OCI-LY3 (cell line): Measurements from ENCODE around the gene MYH16.

Experiments used
- H2AFZ ChIP-seq: fragments of 200-600, 300-600 bp; shearing (Covaris generic); 2 replicates; pipeline ENCODE4 v1.6.0; 2014; ENCODE audit warnings: antibody characterized with exemption, low read depth, low read length
- H3K27ac ChIP-seq: fragments of 200-600, 300-600 bp; sonication (generic); 2 replicates; pipeline ENCODE4 v1.5.1; 2014; ENCODE audit warnings: mild to moderate bottlenecking, low read length, moderate library complexity, mixed read lengths
- H3K27me3 ChIP-seq: fragments of 200-600, 300-600 bp; sonication (generic); 2 replicates; pipeline ENCODE4 v1.6.1; 2014; ENCODE audit warnings: low read depth, low read length, mixed read lengths
- H3K36me3 ChIP-seq: fragments of 200-600, 300-600 bp; sonication (generic); replicated peaks from 2 replicates; pipeline ENCODE3; 2014; ENCODE audit warnings: low read depth, low read length, mixed read lengths
- H3K4me1 ChIP-seq: fragments of 300-600, 200-600 bp; sonication (generic); 2 replicates; pipeline ENCODE4 v1.6.1; 2014; ENCODE audit warnings: low read length, mixed read lengths
- H3K4me2 ChIP-seq: fragments of 200-600, 300-600 bp; sonication (generic); 2 replicates; pipeline ENCODE4 v1.6.1; 2014; ENCODE audit warnings: low read length, mixed read lengths
- H3K4me3 ChIP-seq: fragments of 300-600, 200-600 bp; sonication (generic); 2 replicates; pipeline ENCODE4 v1.5.1; 2014; ENCODE audit warnings: antibody characterized with exemption, mild to moderate bottlenecking, low read length, moderate library complexity
- H3K79me2 ChIP-seq: fragments of 300-600, 200-600 bp; shearing (Covaris generic); 2 replicates; pipeline ENCODE4 v1.6.1; 2014; ENCODE audit warnings: mild to moderate bottlenecking, low read length, mixed read lengths
- H3K9ac ChIP-seq: fragments of 300-600, 200-600 bp; shearing (Covaris generic); 2 replicates; pipeline ENCODE4 v1.6.0; 2014; ENCODE audit warnings: mild to moderate bottlenecking, low read length, moderate library complexity
- H3K9me3 ChIP-seq: fragments of 200-600, 300-600 bp; shearing (Covaris generic); 2 replicates; pipeline ENCODE4 v1.6.1; 2014; ENCODE audit warnings: low read length, mixed read lengths; ENCODE audit not compliant: insufficient read depth
- H4K20me1 ChIP-seq: fragments of 200-600, 300-600 bp; sonication (generic); 2 replicates; pipeline ENCODE4 v1.6.1; 2016; ENCODE audit warnings: low read length, mixed read lengths; ENCODE audit not compliant: insufficient read depth
- EZH2phosphoT487 ChIP-seq: fragments of 200-600 bp; shearing (Covaris generic); IDR thresholded peaks from 2 replicates; pipeline ENCODE4 v1.6.1; 2018; ENCODE audit warnings: antibody characterized with exemption, mixed run types, low read depth
- TF ChIP-seq, protein P1 (sequence below): fragments of 200-600, 300-600 bp; sonication (generic); IDR thresholded peaks from 2 replicates; pipeline ENCODE4 v1.5.1; 2014; ENCODE audit warnings: antibody characterized with exemption, low read length, low read depth

The MYH16 gene

DNA sequence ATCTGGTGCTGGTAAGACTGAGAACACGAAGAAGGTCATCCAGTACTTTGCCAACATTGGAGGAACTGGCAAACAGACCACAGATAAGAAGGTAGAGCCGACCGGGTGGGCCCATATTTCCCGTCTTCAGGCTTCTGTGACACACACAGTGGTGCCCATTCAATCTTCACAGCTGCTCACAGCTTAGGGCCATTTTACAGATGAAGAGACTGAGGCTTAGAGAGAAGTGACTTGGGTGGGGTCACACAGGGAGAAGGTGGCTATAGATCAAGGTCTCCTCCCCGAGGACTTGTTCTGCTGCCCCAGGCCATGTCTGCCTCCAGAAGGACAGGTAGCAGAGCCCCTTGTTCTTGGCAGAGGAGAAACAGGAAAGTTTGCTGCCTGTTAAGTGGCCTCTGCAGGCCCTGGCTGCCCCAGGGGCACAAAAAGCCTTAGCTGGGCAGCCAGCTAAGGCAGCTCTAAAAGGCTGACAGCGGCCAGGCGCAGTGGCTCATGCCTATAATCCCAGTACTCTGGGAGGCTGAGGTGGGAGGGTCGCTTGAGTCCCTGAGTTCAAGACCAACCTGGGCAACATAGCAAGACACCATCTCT is 22.6 kb upstream of the MYH16 start:
- Histone ChIP-seq H3K27me3 (peaks cover 5% of the 10 kb centered on the region), H4K20me1 (no peaks in the 10 kb centered on the region), H3K9me3 (no peaks in the 10 kb centered on the region), H3K4me1 (no peaks in the 10 kb centered on the region), H3K27ac (no peak overlapping the region), H2AFZ (no peak overlapping the region), H3K9ac (no peak overlapping the region), H3K4me3 (no peak overlapping the region), H3K4me2 (no peak overlapping the region), H3K79me2 (no peaks in the 10 kb centered on the region), H3K36me3 (no peaks in the 10 kb centered on the region)
- no peak for TF ChIP-seq EZH2phosphoT487
- TF ChIP-seq, protein P1, sequence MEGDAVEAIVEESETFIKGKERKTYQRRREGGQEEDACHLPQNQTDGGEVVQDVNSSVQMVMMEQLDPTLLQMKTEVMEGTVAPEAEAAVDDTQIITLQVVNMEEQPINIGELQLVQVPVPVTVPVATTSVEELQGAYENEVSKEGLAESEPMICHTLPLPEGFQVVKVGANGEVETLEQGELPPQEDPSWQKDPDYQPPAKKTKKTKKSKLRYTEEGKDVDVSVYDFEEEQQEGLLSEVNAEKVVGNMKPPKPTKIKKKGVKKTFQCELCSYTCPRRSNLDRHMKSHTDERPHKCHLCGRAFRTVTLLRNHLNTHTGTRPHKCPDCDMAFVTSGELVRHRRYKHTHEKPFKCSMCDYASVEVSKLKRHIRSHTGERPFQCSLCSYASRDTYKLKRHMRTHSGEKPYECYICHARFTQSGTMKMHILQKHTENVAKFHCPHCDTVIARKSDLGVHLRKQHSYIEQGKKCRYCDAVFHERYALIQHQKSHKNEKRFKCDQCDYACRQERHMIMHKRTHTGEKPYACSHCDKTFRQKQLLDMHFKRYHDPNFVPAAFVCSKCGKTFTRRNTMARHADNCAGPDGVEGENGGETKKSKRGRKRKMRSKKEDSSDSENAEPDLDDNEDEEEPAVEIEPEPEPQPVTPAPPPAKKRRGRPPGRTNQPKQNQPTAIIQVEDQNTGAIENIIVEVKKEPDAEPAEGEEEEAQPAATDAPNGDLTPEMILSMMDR = no peak

DNA sequence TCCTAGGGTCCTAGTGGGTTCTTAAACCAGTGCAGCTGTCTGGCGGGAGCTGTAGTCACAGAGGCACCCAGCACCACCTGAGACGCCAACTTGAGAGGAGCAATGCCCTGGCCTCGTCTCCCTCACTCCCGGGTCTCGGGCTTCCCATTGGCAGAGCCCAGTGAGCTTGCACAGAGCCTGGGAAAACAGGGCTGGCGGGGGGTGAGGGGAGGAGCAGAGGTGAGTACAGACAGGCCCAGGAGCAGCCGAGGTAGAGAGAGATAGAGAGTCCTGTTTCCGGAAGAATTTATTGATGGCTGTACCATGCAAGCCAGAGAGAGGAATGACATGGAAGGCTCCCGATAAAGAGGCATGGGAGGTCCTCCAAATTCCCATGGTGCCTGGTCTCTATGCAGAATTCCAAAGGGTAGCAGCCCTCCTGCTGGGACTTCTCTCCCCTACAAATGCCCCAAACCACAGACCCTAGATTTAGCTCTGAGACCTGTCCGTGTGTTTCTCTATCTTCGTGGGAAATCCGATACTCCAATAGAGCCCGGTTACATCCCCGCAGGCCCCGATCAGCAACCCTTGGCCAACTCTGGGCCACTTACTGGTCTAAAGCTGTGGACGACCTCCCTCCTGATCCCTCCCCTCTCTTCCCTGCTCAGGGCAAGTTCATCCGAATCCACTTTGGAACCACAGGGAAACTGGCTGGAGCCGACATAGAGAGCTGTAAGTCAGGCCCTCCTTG is 20.3 kb upstream of the MYH16 start:
- peaks cover 10% of the 10 kb centered on the region for H3K27me3 ChIP-seq
- no peak overlapping the region for H3K27ac ChIP-seq
- TF ChIP-seq, protein P1 = no peak
- no peak for TF ChIP-seq EZH2phosphoT487
- H4K20me1 ChIP-seq = no peaks in the 10 kb centered on the region
- no peaks in the 10 kb centered on the region for H3K4me1 ChIP-seq
- H3K79me2 ChIP-seq = no peaks in the 10 kb centered on the region
- no peak overlapping the region for H2AFZ ChIP-seq
- H3K9ac ChIP-seq = no peak overlapping the region
- H3K4me3 ChIP-seq = no peak overlapping the region
- no peak overlapping the region for H3K4me2 ChIP-seq
- H3K9me3 ChIP-seq = no peaks in the 10 kb centered on the region
- H3K36me3 ChIP-seq = no peaks in the 10 kb centered on the region

DNA sequence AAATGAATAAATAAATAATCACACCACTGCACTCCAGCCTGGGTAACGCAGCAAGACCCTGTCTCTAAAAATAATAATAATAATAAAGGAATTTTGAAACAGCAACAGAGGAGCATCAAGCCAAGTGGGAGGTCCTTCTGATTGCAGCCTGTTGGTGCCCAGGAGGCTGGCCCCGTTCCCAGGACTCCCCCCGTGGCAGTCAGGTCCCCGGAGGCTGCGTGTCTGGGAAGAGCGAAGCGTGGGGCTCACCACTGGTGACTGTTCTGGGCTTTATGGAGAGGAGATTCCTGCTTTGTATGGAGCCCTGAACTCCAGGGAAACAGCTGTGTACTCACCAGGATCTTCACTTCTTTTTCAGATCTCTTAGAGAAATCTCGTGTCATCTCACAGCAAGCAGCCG is 19.3 kb upstream of the MYH16 start:
- Histone ChIP-seq H3K27ac (no peak overlapping the region), H3K4me3 (no peak overlapping the region), H2AFZ (no peak overlapping the region), H3K9me3 (no peaks in the 10 kb centered on the region), H3K79me2 (no peaks in the 10 kb centered on the region), H3K36me3 (no peaks in the 10 kb centered on the region), H3K4me2 (no peak overlapping the region), H3K9ac (no peak overlapping the region), H4K20me1 (no peaks in the 10 kb centered on the region), H3K27me3 (peaks cover 10% of the 10 kb centered on the region), H3K4me1 (no peaks in the 10 kb centered on the region)
- TF ChIP-seq EZH2phosphoT487 = no peak
- TF ChIP-seq, protein P1 = no peak

DNA sequence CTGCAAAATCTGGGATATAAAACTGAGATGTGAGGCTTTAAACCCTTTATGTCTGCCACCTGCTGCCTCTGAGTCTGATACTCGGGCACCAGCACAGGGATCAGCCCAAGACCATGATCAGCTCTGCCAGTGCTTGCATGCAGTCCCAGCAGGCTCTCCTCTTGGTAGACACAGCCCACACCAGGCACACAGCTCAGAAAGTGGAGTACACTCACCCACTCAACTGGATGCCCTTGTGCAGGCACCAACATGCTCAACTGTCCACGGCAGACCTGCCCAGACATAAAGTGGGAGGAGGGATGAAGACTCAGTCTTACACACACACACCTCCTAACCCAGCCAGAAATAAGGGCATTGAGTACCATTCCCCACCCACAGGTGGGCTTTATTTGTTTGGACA is 18.2 kb upstream of the MYH16 start:
- no peak overlapping the region for H3K9ac ChIP-seq
- H3K27me3 ChIP-seq = peaks cover 10% of the 10 kb centered on the region
- H3K4me1 ChIP-seq = no peaks in the 10 kb centered on the region
- H3K27ac ChIP-seq = no peak overlapping the region
- H2AFZ ChIP-seq = no peak overlapping the region
- no peak for TF ChIP-seq EZH2phosphoT487
- TF ChIP-seq, protein P1 = no peak
- H3K4me3 ChIP-seq = no peak overlapping the region
- H4K20me1 ChIP-seq = no peaks in the 10 kb centered on the region
- H3K9me3 ChIP-seq = no peaks in the 10 kb centered on the region
- no peaks in the 10 kb centered on the region for H3K79me2 ChIP-seq
- no peaks in the 10 kb centered on the region for H3K36me3 ChIP-seq
- H3K4me2 ChIP-seq = no peak overlapping the region
